Measurements from ENCODE around the gene HPS6.
"Not testable (repeated sequence)": the region's sequence is repeated elsewhere in the genome, so short reads cannot be mapped to it uniquely, and the experiment has no call there.

Gene HPS6

GRCh38 chr10:102064868-102065560 is at the start of gene HPS6:
Gene HPS6, plus strand, starts transcription at chr10:102065349. Its CDS starts 126 bp downstream, at chr10:102065475.
- DNase-seq, result peak; percentile 87

DNA sequence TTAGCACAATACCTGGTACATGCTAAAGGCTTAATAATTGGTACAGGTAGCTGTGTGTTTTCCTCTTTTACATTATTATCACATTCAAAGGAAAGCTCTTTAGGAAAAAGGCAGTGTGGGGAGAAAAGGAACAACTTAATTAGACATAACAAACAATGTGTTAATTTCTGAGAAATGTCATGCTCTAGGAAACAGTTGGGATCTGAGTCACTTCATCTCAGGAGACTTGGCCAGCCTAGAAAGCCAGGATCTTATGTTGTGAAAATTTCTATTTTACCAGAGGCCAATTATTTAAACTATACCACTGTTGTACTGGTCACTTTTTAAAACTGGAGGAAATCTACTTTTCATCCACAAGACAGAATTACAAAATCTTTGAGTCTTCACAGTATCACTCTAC is 48.7 kb upstream of the HPS6 start:
- DNase-seq, result no peak

DNA sequence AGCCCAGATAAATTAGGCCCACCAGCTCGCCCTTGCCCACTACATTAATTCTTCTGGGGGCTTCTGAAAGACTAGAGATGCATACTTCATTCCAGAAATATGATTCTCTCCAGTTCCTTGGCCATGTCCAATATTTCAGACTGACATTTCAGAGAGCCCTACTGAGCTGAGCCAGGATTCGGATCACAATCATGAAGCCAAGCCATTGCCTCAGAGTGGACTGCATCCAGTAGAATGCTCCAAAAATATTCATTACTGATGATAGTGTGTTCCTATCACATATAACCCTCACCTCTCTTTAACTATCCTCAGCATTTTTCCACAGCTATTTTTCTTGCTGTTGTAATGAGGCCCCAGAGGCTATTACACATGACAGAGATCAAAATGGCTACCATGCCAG is 47.9 kb upstream of the HPS6 start:
- no peak for DNase-seq

- DNase-seq, result no peak
These were observed 44.2 kb upstream of the HPS6 start for GRCh38 chr10:102020938-102021337.

DNA sequence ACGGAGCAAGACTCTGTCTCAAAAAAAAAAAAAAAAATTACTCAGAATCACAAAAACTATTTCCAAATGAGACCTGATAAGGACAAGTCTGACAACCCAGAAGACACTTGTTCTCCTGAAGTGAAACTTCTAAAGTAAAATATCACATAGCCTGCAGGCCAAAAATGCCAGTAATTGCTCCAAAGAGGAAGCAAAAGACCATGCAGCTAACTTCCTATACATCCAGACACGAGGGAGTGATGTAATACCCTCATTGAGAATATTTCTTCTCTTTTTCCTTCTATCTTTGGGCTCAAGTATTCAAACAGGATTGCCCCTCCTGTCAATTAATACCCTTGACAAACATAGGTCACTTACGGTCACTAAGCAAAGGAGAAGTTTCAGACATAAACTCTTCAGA is 40.4 kb upstream of the HPS6 start:
- DNase-seq, result no peak

DNA sequence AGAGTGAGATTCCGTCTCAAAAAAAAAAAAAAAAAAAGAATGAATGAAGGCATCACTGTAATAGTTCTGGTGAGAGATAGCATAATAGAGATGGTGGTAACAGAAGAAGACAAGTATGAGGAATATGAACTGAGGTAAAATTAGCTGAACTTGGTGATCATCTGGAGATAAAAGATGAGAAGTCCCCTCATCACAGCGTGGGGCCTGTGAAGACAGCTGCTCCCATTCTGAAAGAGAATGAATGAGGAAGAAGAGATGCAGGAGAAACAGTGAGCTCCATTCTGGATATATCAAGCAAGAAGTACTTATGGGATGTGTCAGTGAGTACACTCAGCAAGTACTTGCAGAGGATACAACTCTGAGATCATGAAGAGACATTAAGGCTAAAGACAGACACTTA is 37.9 kb upstream of the HPS6 start:
- no peak for DNase-seq

GRCh38 chr10:102033787-102034186 is 31.4 kb upstream of the HPS6 start:
- DNase-seq, result no peak

DNA sequence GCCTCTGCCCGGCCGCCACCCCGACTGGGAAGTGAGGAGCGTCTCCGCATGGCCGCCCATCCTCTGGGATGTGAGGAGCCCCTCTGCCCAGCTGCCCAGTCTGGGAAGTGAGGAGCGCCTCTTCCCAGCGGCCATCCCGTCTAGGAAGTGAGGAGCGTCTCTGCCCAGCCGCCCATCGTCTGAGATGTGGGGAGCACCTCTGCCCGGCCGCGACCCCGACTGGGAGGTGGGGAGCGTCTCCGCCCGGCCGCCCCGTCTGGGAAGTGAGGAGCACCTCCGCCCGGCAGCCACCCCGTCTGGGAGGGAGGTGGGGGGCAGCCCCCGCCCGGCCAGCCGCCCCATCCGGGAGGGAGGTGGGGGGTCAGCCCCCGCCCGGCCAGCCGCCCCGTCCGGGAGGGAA is 29.3 kb upstream of the HPS6 start:
- DNase-seq, result not testable (repeated sequence)

DNA sequence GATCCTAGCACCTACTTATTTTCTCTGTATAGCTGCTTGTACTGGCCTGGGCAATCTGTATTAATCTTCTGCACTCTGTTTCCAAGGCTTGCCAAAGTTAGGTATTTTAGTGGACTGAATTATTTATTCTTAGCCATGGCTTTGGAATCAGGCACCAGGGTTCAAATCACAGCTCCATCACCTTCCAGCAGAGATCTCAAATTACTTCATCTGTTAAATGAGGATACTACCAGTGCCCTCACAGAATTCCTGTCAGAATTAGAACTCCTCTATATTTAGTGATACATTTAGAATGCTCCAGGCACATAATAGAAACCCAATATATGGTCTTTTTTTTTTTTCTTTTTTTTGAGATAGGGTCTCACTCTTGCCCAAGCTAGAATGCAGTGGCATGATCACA is 26.7 kb upstream of the HPS6 start:
- no peak for DNase-seq

- DNase-seq, result no peak
These were observed 24.7 kb upstream of the HPS6 start for GRCh38 chr10:102040305-102041050.

- no peak for DNase-seq
These were observed 19.9 kb upstream of the HPS6 start for GRCh38 chr10:102045292-102045691.

GRCh38 chr10:102046095-102046494 is 19.1 kb upstream of the HPS6 start:
- no peak for DNase-seq

DNA sequence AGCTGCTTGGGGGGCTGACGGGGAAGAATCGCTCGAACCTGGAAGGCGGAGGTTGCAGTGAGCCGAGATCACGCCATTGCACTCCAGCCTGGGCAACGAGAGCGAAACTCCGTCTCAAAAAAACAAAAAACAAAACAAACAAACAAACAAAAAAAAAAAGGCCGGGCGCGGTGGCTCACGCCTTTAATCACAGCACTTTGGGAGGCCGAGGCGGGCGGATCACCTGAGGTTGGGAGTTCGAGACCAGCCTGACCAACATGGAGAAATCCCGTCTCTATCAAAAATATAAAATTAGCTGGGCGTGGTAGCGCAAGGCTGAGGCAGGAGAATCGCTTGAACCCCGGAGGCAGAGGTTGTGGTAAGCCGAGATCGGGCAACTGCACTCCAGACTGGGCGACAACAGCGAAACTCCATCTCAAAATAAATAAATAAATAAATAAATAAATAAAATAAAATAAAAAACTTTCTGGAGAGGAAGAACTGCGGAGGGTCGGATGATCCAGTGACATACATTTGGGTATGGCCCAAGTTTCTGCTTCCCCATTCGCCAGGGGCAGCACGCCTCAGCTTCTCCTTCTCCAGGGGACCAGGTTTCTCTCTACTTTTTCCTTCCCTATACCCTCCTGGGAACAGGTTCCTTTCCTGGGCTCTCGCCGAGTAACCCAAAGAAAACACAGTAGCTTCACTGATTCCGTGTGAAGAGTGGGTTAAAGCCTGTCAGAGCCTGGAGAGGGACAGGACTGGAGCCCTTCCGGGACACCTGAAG is 10.1 kb upstream of the HPS6 start:
- DNase-seq, result not testable (repeated sequence)

DNA sequence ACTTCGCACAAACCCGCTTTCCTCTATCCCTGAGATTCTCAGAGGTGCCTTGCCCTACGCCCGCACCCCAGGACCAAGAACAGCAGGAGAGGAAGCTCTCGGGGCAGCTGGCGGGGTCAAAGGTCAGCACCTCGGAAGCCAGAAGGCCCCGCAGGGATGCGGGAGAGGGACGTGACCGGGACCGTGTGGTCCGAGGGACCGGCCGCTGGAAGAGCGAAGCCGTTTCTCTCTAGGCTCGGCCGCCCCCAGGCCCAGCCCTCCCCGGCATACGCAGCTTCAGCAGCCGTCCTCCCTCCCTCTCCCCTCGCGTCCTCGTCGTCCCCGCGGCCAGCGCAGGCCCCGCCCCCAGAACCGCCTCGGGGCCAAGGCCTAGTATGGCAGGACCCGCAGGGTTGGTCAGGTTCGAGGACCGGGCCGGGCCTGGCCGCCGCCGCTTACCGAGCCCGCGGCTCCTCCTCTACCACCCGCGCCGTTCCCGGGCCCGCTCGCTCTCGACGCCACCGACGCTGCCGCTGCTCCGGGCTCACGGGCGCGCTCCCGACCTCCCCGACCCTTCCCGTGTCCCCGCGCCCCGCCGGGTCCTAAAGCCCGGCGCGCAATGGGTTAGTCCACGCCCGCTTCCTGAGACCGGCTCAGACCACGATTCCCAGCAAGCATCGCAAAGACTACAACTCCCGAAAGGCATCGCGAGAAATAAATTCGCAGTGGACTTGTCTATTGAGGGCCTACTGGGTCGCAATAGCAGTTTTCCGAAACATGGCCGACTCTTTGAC is 9.3 kb upstream of the HPS6 start, which contains the start of gene ARMH3:
TSS of gene ARMH3 (minus strand) at position 527 of the 773 bp plus-strand sequence. CDS start 16,059 bp downstream, outside the sequence.
- DNase-seq, result peak; percentile 98

DNA sequence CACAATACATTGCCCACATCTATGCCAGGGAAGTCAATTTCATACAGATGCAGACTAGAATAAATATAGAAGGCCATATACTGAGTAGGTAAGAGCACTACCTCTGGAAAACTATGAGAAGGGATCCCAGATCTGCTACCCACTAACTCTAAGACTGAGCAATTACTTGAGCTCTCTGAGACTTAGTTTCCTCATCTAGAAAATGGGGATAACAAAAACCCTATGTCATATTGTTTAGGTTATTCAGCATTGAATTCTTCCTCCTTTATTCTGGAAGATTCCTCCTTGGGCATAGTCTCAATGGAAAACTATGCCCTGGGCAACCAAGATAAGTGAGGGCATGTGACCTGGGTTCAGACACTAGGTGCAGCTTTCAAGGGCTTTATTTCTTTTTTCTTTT is 5.2 kb upstream of the HPS6 start:
- DNase-seq, result no peak

DNA sequence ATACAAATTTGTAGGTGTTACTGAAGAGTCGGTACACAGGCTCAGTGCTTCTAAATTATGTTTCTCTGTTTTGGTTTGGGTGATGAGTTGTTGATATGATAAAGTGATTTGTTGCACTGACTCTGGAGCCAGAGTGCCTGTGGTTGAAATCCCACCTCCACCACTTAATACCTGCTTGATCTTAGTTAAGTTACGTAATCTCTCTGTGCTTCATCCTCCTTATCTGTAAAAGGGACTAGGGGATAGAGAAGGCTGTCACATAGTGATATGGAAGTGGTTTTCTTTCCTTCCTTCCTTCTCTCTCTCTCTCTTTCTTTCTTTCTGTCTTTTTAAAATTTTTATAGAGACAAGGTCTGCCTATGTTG is 664 bp upstream of the HPS6 start:
- no peak for DNase-seq

- no peak for DNase-seq
These were observed 631 bp downstream of the HPS6 start for GRCh38 chr10:102065561-102066398.

DNA sequence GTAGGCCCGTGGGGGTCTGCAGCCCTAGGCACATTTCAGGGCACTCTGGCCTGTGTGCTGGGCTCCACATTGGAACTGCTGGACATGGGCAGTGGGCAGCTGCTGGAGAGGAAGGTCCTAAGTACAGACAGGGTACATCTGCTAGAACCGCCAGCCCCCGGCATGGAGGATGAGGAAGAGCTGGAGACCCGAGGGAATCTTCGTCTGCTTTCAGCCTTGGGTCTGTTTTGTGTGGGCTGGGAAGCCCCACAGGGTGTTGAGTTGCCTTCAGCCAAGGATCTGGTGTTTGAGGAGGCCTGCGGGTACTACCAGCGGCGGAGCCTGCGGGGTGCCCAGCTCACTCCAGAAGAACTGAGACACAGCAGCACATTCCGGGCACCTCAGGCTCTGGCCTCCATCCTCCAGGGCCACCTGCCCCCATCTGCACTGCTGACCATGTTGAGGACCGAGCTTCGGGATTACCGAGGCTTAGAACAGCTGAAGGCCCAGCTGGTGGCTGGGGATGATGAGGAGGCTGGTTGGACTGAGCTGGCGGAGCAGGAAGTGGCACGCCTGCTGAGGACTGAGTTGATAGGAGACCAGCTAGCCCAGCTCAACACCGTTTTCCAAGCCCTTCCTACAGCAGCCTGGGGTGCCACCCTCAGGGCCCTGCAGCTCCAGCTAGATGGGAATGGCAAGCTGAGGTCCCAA is 1.4 kb downstream of the HPS6 start:
- no peak for DNase-seq

DNA sequence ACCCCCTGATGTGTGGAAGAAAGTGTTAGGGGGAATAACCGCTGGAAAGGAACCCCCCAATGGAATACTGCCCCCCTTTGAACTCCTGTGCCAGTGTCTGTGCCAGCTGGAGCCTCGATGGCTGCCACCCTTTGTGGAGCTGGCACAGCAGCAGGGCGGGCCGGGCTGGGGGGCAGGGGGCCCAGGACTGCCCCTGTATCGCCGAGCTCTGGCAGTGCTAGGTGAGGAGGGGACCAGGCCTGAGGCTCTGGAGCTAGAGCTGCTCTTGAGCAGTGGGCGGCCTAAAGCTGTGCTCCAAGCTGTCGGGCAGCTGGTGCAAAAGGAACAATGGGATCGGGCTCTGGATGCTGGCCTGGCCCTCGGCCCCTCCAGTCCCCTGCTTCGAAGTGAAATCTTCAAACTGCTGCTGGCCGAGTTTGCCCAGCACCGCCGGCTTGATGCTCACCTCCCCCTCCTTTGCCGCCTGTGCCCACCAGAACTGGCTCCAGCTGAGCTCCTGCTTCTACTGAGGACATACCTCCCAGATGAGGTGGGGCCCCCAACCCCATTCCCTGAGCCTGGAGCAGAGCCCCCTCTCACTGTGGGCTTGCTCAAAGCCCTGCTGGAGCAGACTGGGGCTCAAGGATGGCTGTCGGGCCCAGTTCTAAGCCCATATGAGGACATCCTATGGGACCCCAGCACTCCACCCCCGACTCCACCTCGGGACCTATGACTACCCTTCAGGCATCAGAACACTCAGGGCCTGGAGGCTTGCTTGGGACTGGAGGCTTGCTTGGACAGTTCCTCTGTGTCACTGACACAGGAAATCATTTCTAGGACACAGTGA is 2.2 kb downstream of the HPS6 start:
- DNase-seq, result no peak

GRCh38 chr10:102068216-102068615 is 3.1 kb downstream of the HPS6 start:
- DNase-seq, result no peak

Measured in fibroblast of upper back skin (primary cell).